ENCODE results near the gene ZIC2.

Gene ZIC2

GRCh38 chr13:99956473-99957349 is 24.9 kb upstream of the ZIC2 start:
- Histone ChIP-seq H3K27me3 (replicated peaks; ENCODE audit: control insufficient read depth, insufficient read depth, low read length) (peaks cover 3% of the 10 kb centered on the region; the same call in 1 of the 2 replicates), H3K4me3 (replicated peaks; ENCODE audit: low read depth, low read length) (no peak overlapping the region), H3K36me3 (ENCODE audit: control insufficient read depth, insufficient read depth, low read length) (no peaks in the 10 kb centered on the region)
- TF ChIP-seq CTCF (IDR thresholded peaks at IDR 0.05; ENCODE audit: insufficient read depth, low read length, poor library complexity, severe bottlenecking), result no peak
- no peak for DNase-seq (ENCODE audit: extremely low read depth, insufficient read length)

GRCh38 chr13:99958406-99959126 is 23.0 kb upstream of the ZIC2 start:
- Histone ChIP-seq H3K27me3 (replicated peaks; ENCODE audit: control insufficient read depth, insufficient read depth, low read length) (peaks cover 3% of the 10 kb centered on the region; the same call in 1 of the 2 replicates), H3K4me3 (replicated peaks; ENCODE audit: low read depth, low read length) (no peak overlapping the region), H3K36me3 (ENCODE audit: control insufficient read depth, insufficient read depth, low read length) (no peaks in the 10 kb centered on the region)
- DNase-seq (ENCODE audit: extremely low read depth, insufficient read length), result no peak
- no peak for TF ChIP-seq CTCF (IDR thresholded peaks at IDR 0.05; ENCODE audit: insufficient read depth, low read length, poor library complexity, severe bottlenecking)

DNA sequence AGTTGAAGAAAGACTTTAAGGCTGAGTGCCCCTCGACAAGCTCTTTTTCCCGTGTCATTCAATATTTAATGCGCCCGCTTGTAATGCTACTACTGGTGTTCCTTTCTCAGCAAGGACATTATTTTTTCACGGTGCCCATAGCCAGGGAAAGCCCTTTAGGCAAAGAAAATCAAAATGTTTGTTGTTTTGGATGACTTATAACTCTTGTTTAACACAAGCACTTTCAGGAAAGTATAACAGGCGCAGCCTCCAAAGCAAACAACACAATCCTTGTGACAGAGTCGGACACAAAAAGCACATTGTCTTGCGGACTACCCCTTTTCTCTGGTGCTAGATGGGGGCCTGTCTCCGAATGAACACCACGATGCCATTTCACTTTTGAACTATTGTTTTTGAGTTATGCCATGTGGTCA is 22.5 kb upstream of the ZIC2 start:
- no peak for TF ChIP-seq CTCF (IDR thresholded peaks at IDR 0.05; ENCODE audit: insufficient read depth, low read length, poor library complexity, severe bottlenecking)
- Histone ChIP-seq H3K36me3 (ENCODE audit: control insufficient read depth, insufficient read depth, low read length) (no peaks in the 10 kb centered on the region), H3K27me3 (replicated peaks; ENCODE audit: control insufficient read depth, insufficient read depth, low read length) (peaks cover 3% of the 10 kb centered on the region; the same call in 1 of the 2 replicates), H3K4me3 (replicated peaks; ENCODE audit: low read depth, low read length) (no peak overlapping the region)
- no peak for DNase-seq (ENCODE audit: extremely low read depth, insufficient read length)

DNA sequence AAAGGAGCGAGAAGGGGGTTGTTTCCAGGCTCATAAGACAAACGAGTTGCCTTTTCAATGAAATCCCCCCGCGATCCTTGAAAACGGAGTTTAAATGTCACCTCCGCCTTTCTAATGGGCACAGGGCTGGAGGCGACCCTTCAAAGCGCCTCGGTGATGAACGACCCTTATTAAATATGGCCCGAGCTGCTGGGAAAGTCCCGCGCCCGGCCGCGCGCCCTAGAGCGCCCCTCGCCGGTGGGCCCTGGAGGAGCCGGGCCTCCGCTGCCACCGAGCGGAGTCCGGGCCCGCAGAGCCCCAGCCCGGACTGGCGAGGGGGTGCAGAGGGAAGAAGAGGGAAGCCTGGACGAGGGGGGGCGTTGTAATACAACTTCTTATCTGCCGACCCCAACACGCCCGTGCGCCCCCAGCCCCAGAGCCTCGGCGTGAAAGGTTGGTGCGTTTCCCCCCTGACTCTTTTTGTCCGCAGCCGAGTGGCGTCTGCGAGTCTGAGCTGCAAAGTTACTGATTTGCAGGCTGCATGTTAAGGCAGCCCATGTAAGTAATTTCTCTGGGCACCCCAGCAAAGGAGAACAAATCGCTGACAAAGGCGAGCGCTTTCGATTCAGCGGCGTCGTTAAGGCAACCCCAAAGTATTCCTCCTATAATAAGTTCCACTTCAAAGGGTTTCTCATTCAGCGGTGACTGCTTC is 21.9 kb upstream of the ZIC2 start:
- Histone ChIP-seq H3K4me3 (replicated peaks; ENCODE audit: low read depth, low read length) (no peak overlapping the region), H3K36me3 (ENCODE audit: control insufficient read depth, insufficient read depth, low read length) (no peaks in the 10 kb centered on the region), H3K27me3 (replicated peaks; ENCODE audit: control insufficient read depth, insufficient read depth, low read length) (peaks cover 3% of the 10 kb centered on the region; the same call in 1 of the 2 replicates)
- no peak for TF ChIP-seq CTCF (IDR thresholded peaks at IDR 0.05; ENCODE audit: insufficient read depth, low read length, poor library complexity, severe bottlenecking)
- no peak for DNase-seq (ENCODE audit: extremely low read depth, insufficient read length)

DNA sequence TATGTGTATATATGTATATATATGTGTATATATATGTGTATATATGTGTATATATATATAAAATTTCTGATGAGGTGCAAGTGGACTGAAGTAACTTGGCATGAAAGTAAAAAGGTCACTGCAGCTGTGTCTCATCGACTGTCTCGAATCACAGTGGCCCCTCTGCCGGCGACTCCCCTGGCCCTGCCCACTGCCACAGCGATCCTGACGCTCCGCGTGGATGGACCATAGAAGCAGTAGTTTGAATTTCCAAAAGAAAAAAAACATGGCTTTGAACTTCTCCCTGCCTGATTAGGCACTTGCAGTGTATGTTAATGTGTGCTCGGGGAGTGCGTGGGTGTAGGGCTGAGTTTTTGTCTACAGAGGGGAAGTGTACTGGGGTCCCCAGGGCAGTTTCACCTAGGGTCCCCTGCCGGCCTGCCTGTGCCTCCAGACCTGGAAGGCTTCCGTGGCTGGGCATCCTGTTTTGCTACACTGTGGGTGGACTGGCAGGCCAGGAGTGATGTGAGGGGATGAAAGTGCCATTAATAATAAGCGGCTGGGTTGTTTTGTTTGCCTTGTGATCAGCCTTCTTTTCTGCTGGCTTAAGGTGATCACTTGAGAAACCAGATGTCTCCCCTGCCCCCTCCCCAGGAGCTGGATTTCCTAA is 20.8 kb upstream of the ZIC2 start:
- H3K27me3 ChIP-seq (replicated peaks; ENCODE audit: control insufficient read depth, insufficient read depth, low read length), result peaks cover 6% of the 10 kb centered on the region; the same call in 1 of the 2 replicates
- H3K36me3 ChIP-seq (ENCODE audit: control insufficient read depth, insufficient read depth, low read length), result no peaks in the 10 kb centered on the region
- no peak overlapping the region for H3K4me3 ChIP-seq (replicated peaks; ENCODE audit: low read depth, low read length)
- DNase-seq (ENCODE audit: extremely low read depth, insufficient read length), result no peak
- TF ChIP-seq CTCF (IDR thresholded peaks at IDR 0.05; ENCODE audit: insufficient read depth, low read length, poor library complexity, severe bottlenecking), result no peak

All from GM06990 (cell line).